Kidney epithelial cell (primary cell): ENCODE measurements around the gene SDE2. TPM values are rescaled to one million over a fixed set of nuclear protein-coding genes. Genes with fewer than 3 reads are reported as not detected.

Experiments used
- DNase-seq: peaks from one replicate; pipeline ENCODE4 v3.0.0-alpha.2; 2010; ENCODE audit warnings: low read depth
- H3K27me3 ChIP-seq: 2 replicates; pipeline ENCODE4 v1.6.0; 2011; ENCODE audit warnings: low read length; ENCODE audit not compliant: control insufficient read depth, insufficient read depth
- H3K36me3 ChIP-seq: 2 replicates; pipeline ENCODE4 v1.5.1; 2011; ENCODE audit warnings: low read length; ENCODE audit not compliant: control insufficient read depth, insufficient read depth
- H3K4me3 ChIP-seq: 2 replicates; pipeline ENCODE4 v1.5.1; 2011; ENCODE audit warnings: low read depth, mild to moderate bottlenecking, control low read depth, low read length
- CTCF ChIP-seq: IDR thresholded peaks from 2 replicates; pipeline ENCODE4 v1.5.1; 2011; ENCODE audit warnings: mild to moderate bottlenecking, moderate library complexity, low read length, control low read depth, inconsistent platforms; ENCODE audit not compliant: insufficient read depth, poor library complexity, severe bottlenecking
- total RNA-seq: library from RNA; depleted of rRNA; stranded (reverse); fragments of >200 nt; gene quantifications from 2 replicates; pipeline ENCODE4 v1.2.3, GENCODE V29; 2015

Gene SDE2
- total RNA-seq, 1 donor from 2014 or later, result 26.5 TPM

- DNase-seq, result no peak
- H3K4me3 ChIP-seq, result no peak overlapping the region
- no peaks in the 10 kb centered on the region for H3K27me3 ChIP-seq
- H3K36me3 ChIP-seq, result no peaks in the 10 kb centered on the region
- TF ChIP-seq CTCF, result no peak
These were observed 30.6 kb upstream of the SDE2 start for GRCh38 chr1:226029568-226030225.

GRCh38 chr1:226029093-226029496 is 30.0 kb upstream of the SDE2 start:
- no peak for TF ChIP-seq CTCF
- no peaks in the 10 kb centered on the region for H3K36me3 ChIP-seq
- H3K27me3 ChIP-seq, result no peaks in the 10 kb centered on the region
- no peak for DNase-seq
- H3K4me3 ChIP-seq, result no peak overlapping the region

- no peak for DNase-seq
- Histone ChIP-seq H3K4me3 (no peak overlapping the region), H3K36me3 (no peaks in the 10 kb centered on the region), H3K27me3 (no peaks in the 10 kb centered on the region)
- no peak for TF ChIP-seq CTCF
These were observed 28.5 kb upstream of the SDE2 start for GRCh38 chr1:226027538-226028217.

- Histone ChIP-seq H3K4me3 (no peak overlapping the region), H3K27me3 (no peaks in the 10 kb centered on the region), H3K36me3 (no peaks in the 10 kb centered on the region)
- no peak for DNase-seq
- TF ChIP-seq CTCF, result no peak
These were observed 27.7 kb upstream of the SDE2 start for GRCh38 chr1:226026833-226027232.

GRCh38 chr1:226023735-226024134 is 24.6 kb upstream of the SDE2 start:
- H3K4me3 ChIP-seq, result no peak overlapping the region
- no peak for DNase-seq
- H3K27me3 ChIP-seq, result no peaks in the 10 kb centered on the region
- no peaks in the 10 kb centered on the region for H3K36me3 ChIP-seq
- TF ChIP-seq CTCF, result no peak
